ENCODE results near the gene PDE3B. TPM values are rescaled to one million over a fixed set of nuclear protein-coding genes. Genes with fewer than 3 reads are reported as not detected.
"Not testable (repeated sequence)": the region's sequence is repeated elsewhere in the genome, so short reads cannot be mapped to it uniquely, and the experiment has no call there.

PDE3B gene
- total RNA-seq, 2 donors from 2014 or later = 17.4 to 64.6 TPM

- TF ChIP-seq POLR2A (IDR thresholded peaks at IDR 0.05) (no peak), CTCF (IDR thresholded peaks at IDR 0.05) (no peak)
- intact Hi-C loops (cut with DNase I) = no loop called here
- Histone ChIP-seq H3K9me3 (no peaks in the 10 kb centered on the region), H3K4me3 (no peak overlapping the region), H3K27me3 (no peaks in the 10 kb centered on the region), H3K4me1 (no peaks in the 10 kb centered on the region), H3K36me3 (replicated peaks in 1 of 2; ENCODE audit: insufficient read depth in 1 of 2, low read depth in 2 of 2) (no peaks in the 10 kb centered on the region), H3K27ac (no peak overlapping the region)
- ATAC-seq (no peak), DNase-seq (no peak)
- WGBS, 2 donors = 92 to 94% methylated on average over 5 of the region's 5 CpGs
These were observed 231.6 kb downstream of the PDE3B start for GRCh38 chr11:14875163-14875562.

DNA sequence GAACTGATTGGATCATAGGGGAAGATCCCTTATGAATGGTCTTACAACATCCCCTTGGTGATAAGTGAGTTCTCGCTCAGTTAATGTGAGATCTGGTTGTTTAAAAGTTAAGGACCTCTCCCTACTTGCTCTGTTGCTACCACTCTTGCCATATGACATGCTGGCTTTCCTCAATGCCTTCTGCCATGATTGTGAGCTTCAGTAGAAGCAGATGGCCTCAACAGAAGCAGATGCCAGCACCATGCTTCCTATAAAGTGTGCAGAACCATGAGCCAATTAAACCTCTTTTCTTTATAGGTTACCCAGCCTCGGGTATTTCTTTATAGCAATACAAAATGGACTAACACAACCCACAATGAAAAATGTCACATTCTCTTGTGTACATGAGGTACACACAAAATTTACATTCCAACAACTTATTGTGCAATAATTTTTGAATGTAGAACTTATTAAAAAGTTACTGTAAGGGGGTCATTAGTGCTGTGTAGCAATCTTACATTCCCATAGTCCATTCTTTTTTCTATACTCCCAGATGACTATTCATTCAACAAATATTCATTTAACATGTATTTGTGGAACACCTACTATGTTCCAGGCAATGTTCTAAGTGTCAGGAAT lies 238.1 kb downstream of the PDE3B start:
- TF ChIP-seq POLR2A (IDR thresholded peaks at IDR 0.05) (no peak), CTCF (IDR thresholded peaks at IDR 0.05) (no peak)
- Histone ChIP-seq H3K27me3 (no peaks in the 10 kb centered on the region), H3K4me1 (peaks cover 7% of the 10 kb centered on the region), H3K27ac (no peak overlapping the region), H3K4me3 (no peak overlapping the region), H3K9me3 (no peaks in the 10 kb centered on the region), H3K36me3 (replicated peaks in 1 of 2; ENCODE audit: insufficient read depth in 1 of 2, low read depth in 2 of 2) (peaks cover 0 to 1% of the 10 kb centered on the region in 2 donors)
- intact Hi-C loops (cut with DNase I) = no loop called here
- no peak for DNase-seq
- ATAC-seq = no peak
- WGBS, 2 donors = 89 to 98% methylated on average over 2 of the region's 2 CpGs

DNA sequence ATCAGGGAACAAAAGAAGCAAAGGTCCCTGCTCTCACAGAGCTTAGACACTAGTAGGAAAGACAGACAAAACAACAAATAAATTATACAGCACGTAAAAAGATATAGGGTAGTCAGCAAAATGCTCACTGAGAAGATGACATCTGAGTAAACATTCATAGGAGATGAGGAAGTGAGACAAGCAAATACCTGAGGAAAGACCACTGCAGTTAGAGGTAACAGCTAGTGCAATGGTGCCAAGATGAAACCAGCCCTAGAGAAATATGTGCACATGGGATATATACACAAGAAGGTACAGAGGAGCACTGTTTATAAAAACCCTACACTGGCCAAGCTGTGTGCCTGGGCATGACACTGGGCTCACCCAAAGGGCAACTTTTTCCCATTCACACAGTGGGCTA lies 238.6 kb downstream of the PDE3B start:
- DNase-seq (no peak), ATAC-seq (no peak)
- intact Hi-C loops (cut with DNase I) = no loop called here
- WGBS, 2 donors = 61 to 69% methylated on average over 1 of the region's 1 CpG
- Histone ChIP-seq H3K27me3 (no peaks in the 10 kb centered on the region), H3K27ac (no peak overlapping the region), H3K9me3 (no peaks in the 10 kb centered on the region), H3K36me3 (replicated peaks in 1 of 2; ENCODE audit: insufficient read depth in 1 of 2, low read depth in 2 of 2) (peaks cover 0 to 1% of the 10 kb centered on the region in 2 donors), H3K4me1 (peaks cover 12% of the 10 kb centered on the region), H3K4me3 (no peak overlapping the region)
- TF ChIP-seq POLR2A (IDR thresholded peaks at IDR 0.05) = no peak
- TF ChIP-seq CTCF (IDR thresholded peaks at IDR 0.05) = no peak

DNA sequence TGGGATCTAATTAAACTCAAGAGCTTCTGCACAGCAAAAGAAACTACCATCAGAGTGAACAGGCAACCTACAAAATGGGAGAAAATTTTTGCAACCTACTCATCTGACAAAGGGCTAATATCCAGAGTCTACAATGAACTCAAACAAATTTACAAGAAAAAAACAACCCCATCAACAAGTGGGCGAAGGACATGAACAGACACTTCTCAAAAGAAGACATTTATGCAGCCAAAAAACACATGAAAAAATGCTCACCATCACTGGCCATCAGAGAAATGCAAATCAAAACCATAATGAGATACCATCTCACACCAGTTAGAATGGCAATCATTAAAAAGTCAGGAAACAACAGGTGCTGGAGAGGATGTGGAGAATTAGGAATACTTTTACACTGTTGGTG lies 240.1 kb downstream of the PDE3B start:
- H3K36me3 ChIP-seq (replicated peaks in 1 of 2; ENCODE audit: insufficient read depth in 1 of 2, low read depth in 2 of 2); H3K27me3 ChIP-seq; intact Hi-C loops (cut with DNase I); H3K27ac ChIP-seq; H3K9me3 ChIP-seq; DNase-seq; ATAC-seq; H3K4me3 ChIP-seq: not testable (repeated sequence)
- H3K4me1 ChIP-seq = peaks cover 17% of the 10 kb centered on the region
- WGBS, 2 donors = 100% methylated on average over 1 of the region's 1 CpG

GRCh38 chr11:14884667-14885273 lies 241.2 kb downstream of the PDE3B start:
- TF ChIP-seq POLR2A (IDR thresholded peaks at IDR 0.05) (no peak), CTCF (IDR thresholded peaks at IDR 0.05) (no peak)

More at GRCh38 chr11:14884667-14885273, 241.2 kb downstream of the PDE3B start:
- no peak for ATAC-seq
- Histone ChIP-seq H3K9me3 (no peaks in the 10 kb centered on the region), H3K36me3 (replicated peaks in 1 of 2; ENCODE audit: insufficient read depth in 1 of 2, low read depth in 2 of 2) (peaks cover 0 to 1% of the 10 kb centered on the region in 2 donors), H3K4me3 (no peak overlapping the region), H3K4me1 (peaks cover 28% of the 10 kb centered on the region), H3K27ac (no peak overlapping the region), H3K27me3 (no peaks in the 10 kb centered on the region)
- intact Hi-C loops (cut with DNase I) = no loop called here
- no peak for DNase-seq
- WGBS, 2 donors = 92 to 96% methylated on average over 1 of the region's 1 CpG
